GM23248 (cell line): Measurements from ENCODE around the gene ZC3H4.

Experiments
- EZH2 ChIP-seq: fragments of 200-600 bp; sonication (generic); IDR thresholded peaks from 2 replicates; pipeline ENCODE4 v1.6.1; 2018; ENCODE audit warnings: antibody characterized with exemption, mild to moderate bottlenecking; ENCODE audit not compliant: insufficient read depth, poor library complexity, severe bottlenecking
- EZH2phosphoT487 ChIP-seq: fragments of 200-600 bp; sonication (generic); IDR thresholded peaks from 2 replicates; pipeline ENCODE4 v1.6.1; 2018; ENCODE audit warnings: antibody characterized with exemption, moderate library complexity, mild to moderate bottlenecking, low read depth; ENCODE audit not compliant: insufficient read depth

- no peak for TF ChIP-seq EZH2phosphoT487
- TF ChIP-seq EZH2 = no peak
These were observed 31.1 kb downstream of the ZC3H4 start for GRCh38 chr19:47082493-47082892.
